22Rv1 (cell line): Measurements from ENCODE around the gene NCKAP5.

Experiments
- ZFX ChIP-seq: fragments of 450-650 bp; IDR thresholded peaks from 2 replicates; pipeline ENCODE4 v1.6.1; 2017; ENCODE audit warnings: antibody characterized with exemption, borderline replicate concordance
- TF ChIP-seq, protein P1 (sequence below): fragments of 450-650 bp; IDR thresholded peaks from 2 replicates; pipeline ENCODE4 v1.5.1; 2017; ENCODE audit warnings: mild to moderate bottlenecking

DNA sequence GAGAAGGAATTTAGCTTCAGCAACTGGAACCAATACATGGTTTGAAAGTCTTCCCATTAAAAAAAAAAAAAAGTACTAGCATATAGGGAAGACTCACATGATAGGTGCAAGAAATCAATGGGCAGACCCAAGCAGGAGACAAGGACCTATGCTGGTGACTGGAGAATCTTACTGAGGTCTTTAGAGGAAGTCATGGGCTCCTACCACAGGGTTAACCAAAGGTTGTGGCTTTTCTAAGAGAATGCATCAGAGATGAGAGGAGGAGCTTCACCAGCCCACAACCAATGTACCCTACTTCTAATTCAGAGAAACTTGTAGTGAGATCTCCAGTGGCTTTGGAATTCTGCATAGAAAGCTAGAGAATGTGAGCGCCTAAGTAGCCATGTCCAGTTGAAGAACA is 207.4 kb downstream of the NCKAP5 start:
- TF ChIP-seq, protein P1, sequence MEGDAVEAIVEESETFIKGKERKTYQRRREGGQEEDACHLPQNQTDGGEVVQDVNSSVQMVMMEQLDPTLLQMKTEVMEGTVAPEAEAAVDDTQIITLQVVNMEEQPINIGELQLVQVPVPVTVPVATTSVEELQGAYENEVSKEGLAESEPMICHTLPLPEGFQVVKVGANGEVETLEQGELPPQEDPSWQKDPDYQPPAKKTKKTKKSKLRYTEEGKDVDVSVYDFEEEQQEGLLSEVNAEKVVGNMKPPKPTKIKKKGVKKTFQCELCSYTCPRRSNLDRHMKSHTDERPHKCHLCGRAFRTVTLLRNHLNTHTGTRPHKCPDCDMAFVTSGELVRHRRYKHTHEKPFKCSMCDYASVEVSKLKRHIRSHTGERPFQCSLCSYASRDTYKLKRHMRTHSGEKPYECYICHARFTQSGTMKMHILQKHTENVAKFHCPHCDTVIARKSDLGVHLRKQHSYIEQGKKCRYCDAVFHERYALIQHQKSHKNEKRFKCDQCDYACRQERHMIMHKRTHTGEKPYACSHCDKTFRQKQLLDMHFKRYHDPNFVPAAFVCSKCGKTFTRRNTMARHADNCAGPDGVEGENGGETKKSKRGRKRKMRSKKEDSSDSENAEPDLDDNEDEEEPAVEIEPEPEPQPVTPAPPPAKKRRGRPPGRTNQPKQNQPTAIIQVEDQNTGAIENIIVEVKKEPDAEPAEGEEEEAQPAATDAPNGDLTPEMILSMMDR, result no peak
- TF ChIP-seq ZFX, result no peak
